K562 (cell line): Measurements from ENCODE around the gene RASGEF1C. TPM values are rescaled to one million over a fixed set of nuclear protein-coding genes. Genes with fewer than 3 reads are reported as not detected.
A peak's percentile ranks its signal among the peaks of the same experiment; 100 is the strongest.
"Not testable (repeated sequence)": the region's sequence is repeated elsewhere in the genome, so short reads cannot be mapped to it uniquely, and the experiment has no call there.

ENCODE experiments used
- ATAC-seq: fragments of 200-7000 bp; cut with Tn5 transposase; 3 replicates; pipeline ENCODE4 v1.9.1; 2020; ENCODE audit warnings: moderate library complexity
- BruUV-seq: library from RNA; stranded (reverse); fragments of 400-500 nt; replicated peaks from 2 replicates; lab custom pipeline; 2021; lab: Mats Ljungman, UMichigan
- CTCF ChIA-PET: fragments of 300-600 bp; formaldehyde crosslinking; extraction: SDS; loops from one replicate; lab custom pipeline; 2021; ENCODE audit warnings: low intra/inter-chr PET ratio; lab: Yijun Ruan, JAX
- POLR2A ChIA-PET: fragments of 300-600, 350-650 bp; sonication (Branson Sonifier 250); formaldehyde crosslinking; extraction: SDS; loops from one replicate; lab custom pipeline; 2021; ENCODE audit warnings: antibody characterized with exemption, inconsistent platforms; lab: Yijun Ruan, JAX
- DNase-seq, 4 experiments: peaks; one replicate each; pipeline versions ENCODE4 v3.0.0 to v3.0.0-alpha.2; 2011 to 2018; ENCODE audit warnings: low spot score in 3 of 4, mixed read lengths in 3 of 4; ENCODE audit errors: extremely low read depth in 1 of 4
- FAIRE-seq: peaks from 2 replicates; lab custom pipeline; 2011; peaks lifted over from hg19 to GRCh38; lab: Jason Lieb, UNC
- H2AFZ ChIP-seq: 2 replicates; pipeline ENCODE4 v1.6.0; 2011; ENCODE audit warnings: low read depth, low read length, control low read depth, inconsistent platforms
- H3K27ac ChIP-seq: fragments of 200-600 bp; 3 replicates; pipeline ENCODE4 v1.8.0; 2011; ENCODE audit warnings: low read depth, mild to moderate bottlenecking, control low read depth, inconsistent platforms, low read length, moderate library complexity, mixed read lengths; ENCODE audit errors: extremely low read depth
- H3K27me3 ChIP-seq, 2 experiments: fragments of 300-600 bp in 1 of 2; 2 replicates in 1 of 2; 3 replicates in 1 of 2; pipeline versions ENCODE4 v1.6.0 to v1.8.0; 2011; ENCODE audit warnings: inconsistent platforms in 2 of 2, low read length in 2 of 2, mild to moderate bottlenecking in 1 of 2, mixed read lengths in 1 of 2, moderate library complexity in 1 of 2; ENCODE audit not compliant: control insufficient read depth in 2 of 2, insufficient read depth in 2 of 2
- H3K36me3 ChIP-seq: fragments of 300-600 bp; 3 replicates; pipeline ENCODE4 v1.8.0; 2011; ENCODE audit warnings: mild to moderate bottlenecking, low read length, inconsistent platforms; ENCODE audit not compliant: control insufficient read depth, insufficient read depth
- H3K4me1 ChIP-seq, 2 experiments: fragments of 200-600 bp in 1 of 2; replicated peaks in 1 of 2; 2 replicates in 1 of 2; 3 replicates in 1 of 2; pipeline versions ENCODE4 v1.5.1 to v1.8.0; 2011; ENCODE audit warnings: inconsistent platforms in 2 of 2, low read length in 2 of 2, mild to moderate bottlenecking in 1 of 2, mixed read lengths in 1 of 2, moderate library complexity in 1 of 2; ENCODE audit not compliant: control insufficient read depth in 2 of 2, insufficient read depth in 2 of 2
- H3K4me2 ChIP-seq: 2 replicates; pipeline ENCODE4 v1.6.1; 2011; ENCODE audit warnings: low read length, control low read depth, inconsistent platforms, mixed read lengths; ENCODE audit not compliant: insufficient read depth
- H3K4me3 ChIP-seq: fragments of 200-600 bp; sonication (generic), shearing (Covaris generic); 2 replicates; pipeline ENCODE4 v1.5.1; 2016; ENCODE audit warnings: control low read depth, inconsistent platforms
- H3K79me2 ChIP-seq: fragments of 200-600 bp; 3 replicates; pipeline ENCODE4 v1.8.0; 2011; ENCODE audit warnings: low read length, inconsistent platforms; ENCODE audit not compliant: control insufficient read depth, insufficient read depth
- H3K9ac ChIP-seq, 2 experiments: 2 replicates each; pipeline versions ENCODE4 v1.6.0 to v1.6.1; 2011; ENCODE audit warnings: low read depth in 2 of 2, low read length in 2 of 2, control low read depth in 1 of 2, inconsistent platforms in 1 of 2, mild to moderate bottlenecking in 1 of 2, mixed read lengths in 1 of 2; ENCODE audit not compliant: insufficient read depth in 1 of 2
- H3K9me1 ChIP-seq: one replicate; pipeline ENCODE4 v1.6.0; 2011; ENCODE audit warnings: inconsistent platforms, mild to moderate bottlenecking, low read length, moderate library complexity; ENCODE audit not compliant: control insufficient read depth, insufficient read depth
- H3K9me3 ChIP-seq: replicated peaks from 2 replicates; pipeline ENCODE4 v1.5.1; 2011; ENCODE audit warnings: low read depth, low read length, inconsistent platforms; ENCODE audit not compliant: control insufficient read depth, insufficient read depth
- H4K20me1 ChIP-seq: replicated peaks from 2 replicates; pipeline ENCODE4 v1.6.1; 2011; ENCODE audit warnings: low read length, inconsistent platforms, mixed read lengths; ENCODE audit not compliant: control insufficient read depth, insufficient read depth
- ASH1L ChIP-seq: fragments of 450-650 bp; IDR thresholded peaks from 2 replicates; pipeline ENCODE4 v1.6.1; 2018; ENCODE audit warnings: borderline replicate concordance, mild to moderate bottlenecking, low read depth; ENCODE audit not compliant: partially characterized antibody
- BCOR ChIP-seq: fragments of 450-650 bp; IDR thresholded peaks from 2 replicates; pipeline ENCODE4 v1.6.1; 2016
- C11orf30 ChIP-seq: fragments of 450-650 bp; IDR thresholded peaks from 2 replicates; pipeline ENCODE4 v1.6.1; 2016; ENCODE audit warnings: low read depth, mild to moderate bottlenecking
- HOXB6 ChIP-seq: fragments of 250-450 bp; sonication (Bioruptor Pico); IDR thresholded peaks from 2 replicates; pipeline ENCODE4 v1.5.1; 2022; ENCODE audit warnings: mild to moderate bottlenecking, borderline replicate concordance
- NCOR1 ChIP-seq: fragments of 450-650 bp; IDR thresholded peaks from 2 replicates; pipeline ENCODE4 v1.6.1; 2016; ENCODE audit warnings: mild to moderate bottlenecking, moderate library complexity
- NEUROD1 ChIP-seq: fragments of 150-350 bp; IDR thresholded peaks from 2 replicates; pipeline ENCODE4 v1.6.1; 2014; ENCODE audit warnings: borderline replicate concordance, low read length, low read depth; ENCODE audit not compliant: partially characterized antibody
- NFYB ChIP-seq: IDR thresholded peaks from 2 replicates; pipeline ENCODE4 v1.6.1; 2011; ENCODE audit warnings: mild to moderate bottlenecking, moderate library complexity; ENCODE audit not compliant: insufficient read length; ENCODE audit errors: extremely low read depth
- RBM25 ChIP-seq: fragments of 200-400 bp; formaldehyde crosslinking; IDR thresholded peaks from 2 replicates; pipeline ENCODE4 v1.6.1; 2018; ENCODE audit warnings: low read length, low read depth, moderate library complexity; ENCODE audit not compliant: severe bottlenecking
- ZNF316 ChIP-seq: fragments of 450-650 bp; IDR thresholded peaks from 2 replicates; pipeline ENCODE4 v1.6.1; 2016
- ZNF398 ChIP-seq: fragments of 250-450 bp; sonication (Bioruptor Pico); IDR thresholded peaks from 2 replicates; pipeline ENCODE4 v1.8.0; 2021; ENCODE audit warnings: moderate library complexity, mild to moderate bottlenecking, inconsistent platforms
- ZNF589 ChIP-seq: fragments of 200-800 bp; sonication (Bioruptor generic); IDR thresholded peaks from 2 replicates; pipeline ENCODE4 v1.6.1; 2016; ENCODE audit warnings: low read depth, missing genetic modification characterization, missing compliant biosample characterization
- whole genome bisulfite sequencing: fragments of 100-300 bp; shearing (Covaris generic); methylation state at CpG from one replicate; pipeline ENCODE4 v1.1.6; 2016; ENCODE audit warnings: low coverage, mixed read lengths; ENCODE audit not compliant: insufficient coverage; ENCODE audit errors: missing lambda C conversion rate; 5-methylcytosine and 5-hydroxymethylcytosine counted together
- in situ Hi-C: fragments of 300-500 bp; cut with MboI; formaldehyde crosslinking; loops from 4 replicates; pipeline ENCODE4 v1.15.0; 2018; ENCODE audit warnings: inconsistent platforms, mixed read lengths
- intact Hi-C: fragments of 100-400 bp; cut with micrococcal nuclease; formaldehyde crosslinking; loops from 2 replicates; pipeline ENCODE4 v1.14.2; 2022
- polyA plus RNA-seq, 8 experiments: library from polyadenylated mRNA; depleted of rRNA in 4 of 8; stranded (reverse) in 5 of 8; unstranded in 3 of 8; fragments of >200 nt; fragmentation: Nextera tagmentation in 2 of 8; fragmentation: Illumina TruSeq in 1 of 8; extraction: Ambion mirVana in 2 of 8; extraction: Trizol in 1 of 8; gene quantifications; 2 replicates each; pipeline versions ENCODE4 v1.2.1 to v1.2.3, GENCODE V29; 2011 to 2014; ENCODE audit warnings: inconsistent platforms in 1 of 8, missing spikeins in 1 of 8
- total RNA-seq, 7 experiments: library from RNA; depleted of rRNA in 6 of 7; stranded (reverse); fragments of >200 nt in 6 of 7; fragmentation: Illumina TruSeq in 2 of 7; extraction: Trizol in 2 of 7; gene quantifications; 2 replicates each; pipeline versions ENCODE4 v1.2.1 to v1.2.3, GENCODE V29; 2011 to 2021; ENCODE audit warnings: low replicate concordance in 1 of 7

Gene RASGEF1C
- total and polyA plus RNA-seq, 9 of the 15 experiments (the other 6 are each of a cell fraction or from before 2014, with no cell fraction given) = 0.04 to 1.1 (median 0.21) TPM; not detected in 4

- TF ChIP-seq NCOR1 (peak; percentile 63), ZNF589 (CRISPR knock-in tag) (no peak), ZNF398 (CRISPR knock-in tag) (no peak), NEUROD1 (no peak), HOXB6 (CRISPR knock-in tag) (no peak), BCOR (0 out of 2 replicates have a peak, but pooled peaks have one; percentile 10)
Measured at GRCh38 chr5:180210961-180211760, 2.1 kb upstream of the RASGEF1C start (continued).

- in situ Hi-C loops, H3K9me1 ChIP-seq, H3K27ac ChIP-seq, H3K36me3 ChIP-seq, H3K9me3 ChIP-seq, H4K20me1 ChIP-seq, BruUV-seq, H3K4me3 ChIP-seq, H3K9ac ChIP-seq, H3K79me2 ChIP-seq, H3K4me2 ChIP-seq, intact Hi-C loops: not testable (repeated sequence)
- FAIRE-seq (peak; percentile 65), DNase-seq (peak in 1 of 4 experiments; percentile 23), ATAC-seq (peak; percentile 30)
- WGBS = 30% methylated on average over 11 of the region's 12 CpGs
- Histone ChIP-seq H2AFZ (peak overlapping the region; percentile 38; the same call in 1 of the 2 replicates), H3K4me1 (peaks cover 8 to 41% of the 10 kb centered on the region in 2 experiments; a peak in 4 of 5 replicates), H3K27me3 (peaks cover under 1 to 44% of the 10 kb centered on the region in 2 experiments; a peak in 4 of 5 replicates)
- POLR2A ChIA-PET = interaction anchor here (0.5 to 1.3 kb wide), 4 partner anchors 12 to 586 kb away, joined by 3 to 5 read pairs (median 4); partner anchors contain the start of gene HNRNPH1
- TF ChIP-seq RBM25 (peak; percentile 46), NFYB (peak; percentile 93), C11orf30 (peak; percentile 38; the same call in 1 of the 2 replicates), ZNF316 (peak; percentile 79), ASH1L (peak; percentile 28)
- TF ChIP-seq, all 486 proteins: peak for 5; not testable (repeated sequence) for 481
- CTCF ChIA-PET = interaction anchor here (0.6 kb wide), 1 partner anchor 224 kb away, joined by 3 read pairs; no protein-coding TSS in a partner anchor
Measured at GRCh38 chr5:180210077-180210476, 1.1 kb upstream of the RASGEF1C start.
